Renal cortex interstitium (tissue), 11 donors: Measurements from ENCODE around the gene DLX1. TPM values are rescaled to one million over a fixed set of nuclear protein-coding genes. Genes with fewer than 3 reads are reported as not detected.
A peak's percentile ranks its signal among the peaks of the same experiment; 100 is the strongest.

Experiments
- DNase-seq, 11 donors: peaks; one replicate each; pipeline ENCODE4 v3.0.0-alpha.2; 2013; ENCODE audit warnings: low read depth in 9 of 11, low spot score in 4 of 11; ENCODE audit errors: extremely low read depth in 1 of 11
- polyA plus RNA-seq, 3 donors: library from polyadenylated mRNA; unstranded; fragments of 120-200 nt; gene quantifications; one replicate each; pipeline ENCODE4 v1.2.1, GENCODE V29; 2013; ENCODE audit not compliant: insufficient read length in 3 of 3

The DLX1 gene
- polyA plus RNA-seq, 3 donors: 0.29 to 0.32 TPM; not detected in 1

- peak in 1 of 11 donors; percentile 28 for DNase-seq
These were observed 1.5 kb upstream of the DLX1 start for GRCh38 chr2:172083628-172084394.

- peak in 1 of 11 donors; percentile 15 for DNase-seq
These were observed 987 bp upstream of the DLX1 start for GRCh38 chr2:172084395-172084644.

GRCh38 chr2:172084645-172085459 lies 455 bp upstream of the DLX1 start:
- peak in 9 of 11 donors; percentile 22 to 85 (median 77) for DNase-seq

GRCh38 chr2:172086241-172087206 lies 1.2 kb downstream of the DLX1 start:
- DNase-seq: no peak

GRCh38 chr2:172087207-172087779 lies 2.0 kb downstream of the DLX1 start:
- DNase-seq: no peak

GRCh38 chr2:172087780-172088244 lies 2.5 kb downstream of the DLX1 start:
- DNase-seq: no peak

- no peak for DNase-seq
These were observed 3.1 kb downstream of the DLX1 start for GRCh38 chr2:172088245-172089004.

GRCh38 chr2:172089005-172089504 lies 3.7 kb downstream of the DLX1 start:
- DNase-seq: no peak

GRCh38 chr2:172089633-172090032 lies 4.3 kb downstream of the DLX1 start:
- no peak for DNase-seq

- DNase-seq: no peak
These were observed 5.0 kb downstream of the DLX1 start for GRCh38 chr2:172090044-172090961.

- DNase-seq: no peak
These were observed 5.8 kb downstream of the DLX1 start for GRCh38 chr2:172091000-172091641.

GRCh38 chr2:172091761-172092566 lies 6.7 kb downstream of the DLX1 start:
- no peak for DNase-seq

- no peak for DNase-seq
These were observed 7.6 kb downstream of the DLX1 start for GRCh38 chr2:172092716-172093415.

- no peak for DNase-seq
These were observed 8.3 kb downstream of the DLX1 start for GRCh38 chr2:172093416-172094293.
